GM21526 (cell line): ENCODE results near the gene PRPF19.

Experiments used
- ATAC-seq: cut with Tn5 transposase; IDR thresholded peaks from one replicate; pipeline ENCODE4 v1.9.1; 2021; ENCODE audit warnings: moderate library complexity; ENCODE audit not compliant: unreplicated experiment, low FRiP score

PRPF19 gene

DNA sequence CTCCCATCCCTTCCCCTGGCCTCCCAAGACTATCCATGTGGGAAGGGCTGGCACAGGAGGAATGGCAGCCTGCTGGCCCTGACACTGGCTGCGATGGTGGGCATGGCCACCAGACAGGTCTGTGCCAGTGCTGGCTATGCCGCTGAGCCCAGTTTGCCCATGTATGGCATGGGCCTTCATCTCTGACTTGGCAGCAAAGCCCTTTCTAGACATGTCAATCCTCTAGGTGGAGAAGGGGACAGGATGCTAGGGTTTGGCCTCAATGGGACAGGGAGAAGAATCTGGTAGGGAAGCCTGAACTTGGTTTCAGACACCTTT, 30.3 kb downstream of the PRPF19 start:
- no peak for ATAC-seq

DNA sequence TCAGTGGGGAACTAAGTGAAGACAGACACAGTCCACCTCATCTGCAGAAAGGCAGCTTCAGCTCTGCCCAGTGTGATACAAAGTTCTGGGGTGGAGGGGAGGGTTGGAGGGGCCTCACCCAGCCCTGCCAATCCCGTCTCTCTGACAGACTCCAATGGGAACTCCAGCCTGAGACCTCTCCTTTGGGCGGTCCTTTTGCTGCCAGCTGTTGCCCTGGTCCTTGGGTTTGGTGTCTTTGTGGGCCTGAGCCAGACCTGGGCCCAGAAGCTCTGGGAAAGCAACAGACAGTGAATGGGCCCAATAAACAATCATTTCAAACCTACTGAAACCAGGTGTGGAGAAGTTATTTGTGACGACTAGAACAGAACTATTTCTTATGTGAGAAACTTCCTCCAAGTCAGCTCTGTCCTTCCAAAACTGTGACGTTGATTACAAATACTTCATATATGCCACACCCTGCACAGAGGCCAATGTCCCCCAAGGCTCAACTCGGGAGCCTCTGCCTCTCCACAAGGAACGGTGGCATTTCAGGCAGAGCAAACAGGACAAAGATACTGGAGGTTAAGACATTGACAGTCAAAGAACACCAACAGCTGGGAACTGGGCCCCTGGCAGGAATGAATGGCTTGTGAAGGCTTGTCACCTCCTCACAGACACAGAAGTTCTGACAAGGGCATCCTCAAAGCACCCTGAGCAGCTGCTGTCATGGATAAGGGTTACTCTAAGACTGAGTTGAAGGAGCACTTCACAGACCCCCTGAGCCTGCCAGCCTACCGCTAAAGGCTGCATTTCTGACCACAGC, 30.8 kb downstream of the PRPF19 start:
- no peak for ATAC-seq

DNA sequence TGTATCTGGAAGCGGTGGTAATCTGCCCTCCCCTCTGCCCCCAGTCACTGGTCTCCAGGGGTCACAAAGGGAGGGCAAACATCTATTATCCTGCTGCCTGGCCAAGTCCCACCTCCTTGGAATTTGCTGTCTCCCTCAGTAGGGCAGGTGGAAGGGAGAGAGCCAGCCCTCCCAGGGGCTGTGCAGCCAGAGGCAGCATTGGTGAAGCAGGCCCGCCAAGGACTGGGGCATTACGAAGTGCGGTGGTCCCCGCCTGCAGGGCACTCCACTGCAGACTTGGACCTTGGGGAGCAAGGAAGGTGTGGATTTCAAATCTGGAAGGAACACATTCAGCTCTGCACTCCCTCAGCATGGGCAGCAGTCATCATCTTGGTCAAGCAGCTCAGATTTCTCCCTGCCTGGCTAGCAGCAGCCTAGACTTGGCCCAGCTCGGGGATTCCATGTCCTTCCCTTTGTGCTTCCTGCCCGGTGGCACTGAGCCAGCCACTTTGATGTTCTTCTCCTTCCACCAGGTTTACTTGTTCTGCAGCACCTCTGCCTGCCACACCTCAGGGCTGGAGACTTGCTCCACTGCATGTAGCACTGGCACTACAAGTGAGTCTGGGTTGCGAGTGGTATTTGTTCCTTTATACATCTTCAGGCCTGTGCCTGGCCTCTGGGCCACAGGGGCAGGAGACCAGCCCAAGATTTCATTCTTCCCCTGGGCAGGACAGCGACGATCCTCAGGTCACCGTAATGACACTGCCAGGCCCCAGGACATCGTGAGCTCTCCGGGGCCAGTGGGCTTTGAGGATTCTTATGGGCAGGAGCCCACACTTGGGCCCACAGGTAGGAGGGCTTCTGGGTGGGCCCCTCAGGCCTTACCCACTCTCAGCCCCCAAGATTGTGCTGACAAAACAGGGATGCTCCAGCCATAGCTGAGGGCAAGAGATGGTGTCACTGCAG, 31.7 kb downstream of the PRPF19 start:
- ATAC-seq, result no peak

DNA sequence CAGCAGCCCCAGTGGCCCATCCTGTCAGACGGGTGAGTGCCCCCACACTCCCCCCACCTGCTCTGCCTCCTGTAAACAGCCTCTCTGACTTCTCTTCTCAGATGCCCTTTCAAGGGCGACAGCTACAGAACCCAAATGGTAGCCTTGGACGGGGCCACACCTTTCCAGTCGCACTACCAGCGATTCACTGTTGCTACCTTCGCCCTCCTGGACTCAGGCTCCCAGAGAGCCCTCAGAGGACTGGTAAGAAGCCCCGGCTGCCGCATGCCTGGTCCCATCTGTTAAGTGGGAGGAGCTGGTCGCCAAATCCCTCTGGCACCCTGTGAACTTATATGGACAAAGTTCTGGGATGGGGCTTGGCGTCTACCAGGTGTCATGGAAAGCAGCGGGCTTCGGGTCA, 32.9 kb downstream of the PRPF19 start:
- ATAC-seq, result no peak

DNA sequence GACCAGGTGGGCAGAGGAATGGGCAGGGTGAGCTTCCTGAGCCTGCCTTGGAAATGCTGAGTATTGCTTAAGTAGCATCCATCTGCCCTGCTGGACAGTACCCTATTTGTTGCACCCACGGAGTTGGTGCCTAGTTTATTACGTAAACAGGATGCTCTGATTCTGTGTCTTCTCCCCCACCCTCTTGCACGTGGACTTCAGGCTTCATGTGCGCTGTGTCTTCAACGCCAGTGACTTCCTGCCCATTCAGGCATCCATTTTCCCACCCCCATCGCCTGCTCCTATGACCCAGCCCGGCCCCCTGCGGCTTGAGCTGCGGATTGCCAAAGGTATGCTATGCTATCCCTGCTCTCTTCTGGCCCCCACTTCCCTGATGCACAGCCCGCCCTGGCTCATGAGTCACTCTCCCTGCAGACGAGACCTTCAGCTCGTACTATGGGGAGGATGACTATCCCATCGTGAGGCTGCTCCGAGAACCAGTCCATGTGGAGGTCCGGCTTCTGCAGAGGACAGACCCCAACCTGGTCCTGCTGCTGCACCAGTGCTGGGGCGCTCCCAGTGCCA, 33.3 kb downstream of the PRPF19 start:
- no peak for ATAC-seq

DNA sequence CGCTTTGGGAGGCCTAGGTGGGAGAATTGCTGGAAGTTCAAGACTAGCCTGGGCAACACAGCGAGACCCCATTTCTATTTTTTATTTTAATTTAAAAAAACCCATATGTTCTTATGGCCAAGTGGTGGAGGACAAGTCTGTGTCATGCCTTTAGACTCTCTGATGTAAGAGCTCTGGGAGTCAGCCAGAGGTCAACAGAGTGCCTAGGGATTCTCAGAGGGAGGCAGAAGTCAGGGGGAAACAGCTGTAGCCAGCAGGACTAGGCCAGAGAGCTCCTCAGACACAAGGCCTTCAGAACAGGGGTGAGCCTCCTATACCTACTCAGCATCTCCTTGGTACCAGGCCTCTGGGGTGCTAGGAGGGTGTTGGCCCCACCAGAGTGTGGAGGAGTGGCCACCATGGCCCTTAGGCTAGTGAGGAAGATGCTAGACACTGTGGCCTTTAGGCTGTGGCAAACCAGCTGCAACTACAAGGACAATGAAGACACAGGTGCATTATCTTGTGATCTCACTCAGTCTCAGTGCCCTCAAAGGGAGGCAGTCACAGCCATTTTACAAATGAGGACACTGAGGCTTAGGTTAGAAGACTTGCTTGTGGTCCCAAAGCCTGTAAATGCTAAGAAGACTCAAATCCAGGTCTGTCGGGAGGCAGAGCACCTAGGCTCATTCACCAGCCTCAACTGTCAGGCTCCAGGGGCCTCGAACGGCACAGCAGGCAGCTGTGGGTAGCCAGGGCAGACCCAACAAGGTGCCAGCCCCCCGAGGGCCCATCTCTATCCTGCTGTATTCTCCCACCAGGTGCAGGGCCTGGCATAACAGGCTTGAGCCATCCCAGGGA, 34.0 kb downstream of the PRPF19 start:
- no peak for ATAC-seq

DNA sequence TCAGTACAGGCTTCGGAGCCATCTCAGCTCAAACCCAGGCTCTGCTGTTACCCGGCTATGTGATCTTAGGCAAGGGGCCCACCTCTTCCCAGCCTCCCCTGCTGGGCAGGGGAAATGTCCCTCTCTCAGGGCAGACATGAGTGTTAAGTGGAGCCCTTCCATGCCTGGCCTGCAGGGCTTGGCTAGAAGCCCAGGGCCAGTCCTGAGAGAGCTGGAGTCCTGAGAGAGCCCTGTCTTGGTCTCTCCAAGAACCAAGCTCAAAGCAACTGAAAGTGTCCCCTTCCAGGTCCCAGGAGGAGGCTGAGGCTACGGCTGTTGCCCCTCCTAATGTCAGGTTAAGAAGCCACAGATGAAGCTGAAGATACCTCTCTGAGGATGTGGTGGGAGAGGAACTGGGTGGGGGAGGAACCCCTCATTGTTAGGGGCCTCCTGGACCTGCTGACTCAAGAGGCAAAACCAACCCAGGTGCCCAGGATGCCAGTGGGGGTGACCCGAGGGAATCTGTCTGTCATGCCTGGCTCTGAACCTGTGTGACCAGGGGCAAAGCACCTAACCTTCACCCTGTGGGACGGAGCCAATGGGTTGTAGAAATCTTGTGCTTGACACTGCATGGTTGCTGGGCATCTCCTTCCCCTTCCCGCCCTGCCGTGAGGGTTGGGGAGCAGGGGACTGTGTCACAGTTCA, 34.9 kb downstream of the PRPF19 start:
- ATAC-seq, result no peak

DNA sequence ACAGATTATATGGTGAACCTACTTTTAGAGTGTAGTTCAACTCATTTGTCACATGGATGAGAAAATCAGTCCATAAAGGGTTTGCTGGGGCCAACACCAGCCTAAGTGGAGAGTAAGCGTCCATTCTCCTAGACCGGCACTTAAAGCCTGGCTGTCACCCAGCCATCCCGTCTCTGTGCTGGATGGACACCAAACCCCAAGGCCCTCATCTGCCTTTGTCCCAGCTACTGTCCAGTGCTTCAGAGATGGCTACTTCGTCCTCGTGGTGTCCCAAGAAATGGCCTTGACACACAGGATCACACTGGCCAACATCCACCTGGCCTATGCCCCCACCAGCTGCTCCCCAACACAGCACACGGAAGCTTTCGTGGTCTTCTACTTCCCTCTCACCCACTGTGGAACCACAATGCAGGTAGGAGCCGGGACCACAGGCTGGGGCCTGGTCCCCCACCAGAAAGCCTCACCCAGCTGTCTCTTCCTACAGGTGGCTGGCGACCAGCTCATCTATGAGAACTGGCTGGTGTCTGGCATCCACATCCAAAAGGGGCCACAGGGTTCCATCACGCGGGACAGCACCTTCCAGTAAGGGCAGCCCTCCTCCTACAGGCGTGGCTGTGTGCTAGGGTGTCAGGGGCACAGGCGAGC, 35.5 kb downstream of the PRPF19 start:
- no peak for ATAC-seq

DNA sequence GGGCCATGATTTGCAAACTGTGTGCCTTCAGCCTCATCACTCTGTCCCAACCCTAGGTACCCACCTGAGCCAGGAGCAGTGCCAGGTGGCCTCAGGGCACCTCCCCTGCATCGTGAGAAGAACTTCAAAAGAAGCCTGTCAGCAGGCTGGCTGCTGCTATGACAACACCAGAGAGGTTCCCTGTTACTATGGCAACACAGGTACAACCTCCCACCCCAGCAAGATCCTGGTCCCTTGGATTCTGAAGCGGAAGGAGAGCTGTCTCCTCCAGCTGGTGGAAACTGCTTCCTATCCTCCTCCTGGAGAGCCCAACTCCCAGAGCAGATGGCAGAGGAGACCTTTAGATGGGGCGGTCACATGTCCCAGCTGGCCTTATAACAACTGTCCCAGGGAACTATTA, 36.1 kb downstream of the PRPF19 start:
- no peak for ATAC-seq

DNA sequence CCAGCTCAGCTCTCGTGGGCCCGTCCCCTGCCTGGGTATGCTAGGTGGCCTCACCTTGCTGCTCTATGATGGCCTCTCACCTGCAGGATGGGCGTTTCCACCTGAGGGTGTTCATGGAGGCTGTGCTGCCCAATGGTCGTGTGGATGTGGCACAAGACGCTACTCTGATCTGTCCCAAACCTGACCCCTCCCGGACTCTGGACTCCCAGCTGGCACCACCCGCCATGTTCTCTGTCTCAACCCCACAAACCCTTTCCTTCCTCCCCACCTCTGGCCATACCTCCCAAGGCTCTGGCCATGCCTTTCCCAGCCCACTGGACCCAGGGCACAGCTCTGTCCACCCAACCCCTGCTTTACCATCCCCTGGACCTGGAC, 36.9 kb downstream of the PRPF19 start:
- ATAC-seq, result no peak

DNA sequence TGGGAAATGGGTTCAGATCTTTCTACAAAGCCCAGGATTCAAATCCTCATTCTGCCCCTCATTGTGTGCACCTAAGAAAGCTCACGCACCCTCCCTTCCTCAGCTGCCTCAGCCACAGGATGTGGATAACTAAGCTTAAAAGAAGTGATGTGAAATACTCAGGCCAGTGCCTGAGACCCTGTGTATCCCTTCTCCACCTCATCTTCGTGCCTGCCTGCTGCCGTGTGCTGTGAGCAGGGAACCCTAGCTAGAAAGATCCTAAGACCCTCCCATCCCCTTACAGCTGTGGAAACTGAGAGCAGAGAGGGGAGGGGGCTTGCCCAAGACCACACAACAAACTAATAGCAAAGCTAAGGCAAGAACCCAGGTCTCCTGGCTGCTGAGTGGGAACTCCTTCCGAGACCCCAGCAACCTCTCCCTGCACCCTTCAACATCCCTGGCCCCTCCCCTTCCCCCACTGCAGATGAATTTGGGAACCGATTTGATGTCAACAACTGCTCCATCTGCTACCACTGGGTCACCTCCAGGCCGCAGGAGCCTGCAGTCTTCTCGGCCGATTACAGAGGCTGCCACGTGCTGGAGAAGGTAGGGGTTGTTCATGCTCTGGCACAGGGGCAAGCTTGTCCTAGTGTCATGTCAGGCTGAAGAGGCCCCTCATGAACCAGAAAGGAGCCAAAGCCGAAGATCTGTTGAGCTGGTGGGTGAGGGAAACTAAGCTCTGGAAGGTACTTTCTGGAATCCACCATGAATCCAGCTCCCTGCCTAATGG, 37.5 kb downstream of the PRPF19 start:
- ATAC-seq, result no peak

DNA sequence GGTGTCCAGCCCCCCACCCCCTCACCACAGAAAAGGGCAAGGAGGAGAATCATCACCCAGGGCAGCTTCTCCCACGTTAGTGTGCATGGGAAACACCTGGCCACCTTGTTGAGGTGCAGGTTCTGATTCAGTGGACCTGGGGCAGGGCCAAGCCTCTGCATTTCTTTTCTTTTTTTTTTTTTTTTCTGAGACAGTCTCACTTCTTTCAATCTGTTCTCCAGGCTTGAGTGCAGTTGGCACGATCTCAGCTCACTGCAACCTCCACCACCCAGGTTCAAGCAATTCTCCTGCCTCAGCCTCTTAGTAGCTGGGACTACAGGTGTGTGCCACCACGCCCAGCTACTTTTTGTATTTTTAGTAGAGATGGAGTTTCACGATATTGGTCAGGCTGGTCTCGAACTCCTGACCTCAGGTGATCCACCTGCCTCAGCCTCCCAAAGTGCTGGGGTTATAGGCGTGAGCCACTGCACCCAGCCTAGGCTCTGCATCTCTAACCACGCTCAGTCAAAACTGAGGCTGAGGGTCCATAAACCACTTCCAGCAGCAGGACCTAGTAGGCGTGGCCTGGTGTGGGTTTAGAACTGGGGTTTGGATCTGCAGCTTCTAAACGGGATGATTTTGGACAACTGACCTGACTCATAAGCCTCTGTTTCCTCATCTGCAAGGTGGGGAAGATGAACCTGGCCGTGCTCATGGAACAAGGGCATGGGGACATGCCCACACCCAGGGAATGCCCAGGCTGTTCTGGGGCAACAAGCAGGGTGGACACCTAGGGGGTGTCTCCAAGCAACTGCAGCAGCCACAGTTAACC, 38.3 kb downstream of the PRPF19 start:
- no peak for ATAC-seq

DNA sequence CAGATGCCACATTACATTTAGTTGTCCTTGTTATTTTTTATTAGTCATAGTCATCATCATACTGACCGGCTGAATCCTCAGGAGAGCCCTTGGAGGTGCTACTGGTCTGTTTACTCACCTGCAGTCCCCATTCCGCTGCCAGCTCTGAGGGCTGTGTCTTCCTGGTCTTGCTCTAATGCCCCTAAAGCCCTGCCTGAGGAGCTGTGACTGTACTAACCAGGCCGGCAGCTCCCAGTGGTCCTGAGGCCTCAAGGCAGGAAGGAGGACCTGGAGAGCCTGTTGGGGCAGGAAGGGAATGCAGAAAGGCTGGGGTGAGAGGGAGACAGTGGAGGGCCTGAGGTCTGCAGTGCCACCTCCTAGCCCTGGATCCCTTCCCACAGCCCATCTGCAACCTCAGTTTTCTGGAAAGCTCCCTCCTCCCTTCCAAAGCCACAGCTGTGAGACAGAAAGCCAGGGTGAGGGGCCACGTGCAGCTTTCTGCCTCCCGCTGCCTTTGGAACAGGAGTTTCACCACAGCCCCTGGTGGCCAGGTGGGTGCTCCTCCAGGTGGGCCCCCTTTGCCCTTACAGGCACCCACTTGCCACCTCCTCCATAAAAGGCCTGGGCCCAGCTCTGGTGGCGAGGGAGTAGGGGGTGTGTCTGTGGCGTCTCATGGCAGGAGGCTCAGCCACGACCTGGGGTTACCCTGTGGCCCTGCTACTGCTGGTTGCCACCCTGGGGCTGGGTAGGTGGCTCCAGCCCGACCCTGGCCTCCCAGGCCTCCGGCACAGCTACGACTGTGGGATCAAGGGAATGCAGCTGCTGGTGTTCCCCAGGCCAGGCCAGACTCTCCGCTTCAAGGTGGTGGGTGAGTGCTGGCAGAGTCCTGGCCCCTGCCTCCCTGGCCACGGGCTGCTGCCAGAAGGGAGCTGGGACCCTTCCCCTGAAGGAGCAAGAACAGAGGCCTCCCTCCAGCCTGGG, 39.2 kb downstream of the PRPF19 start, which contains the start of gene ZP1:
TSS of gene ZP1 (plus strand) at position 632 of the 960 bp plus-strand sequence. CDS start at position 652, 20 bp downstream.
- ATAC-seq, result no peak

DNA sequence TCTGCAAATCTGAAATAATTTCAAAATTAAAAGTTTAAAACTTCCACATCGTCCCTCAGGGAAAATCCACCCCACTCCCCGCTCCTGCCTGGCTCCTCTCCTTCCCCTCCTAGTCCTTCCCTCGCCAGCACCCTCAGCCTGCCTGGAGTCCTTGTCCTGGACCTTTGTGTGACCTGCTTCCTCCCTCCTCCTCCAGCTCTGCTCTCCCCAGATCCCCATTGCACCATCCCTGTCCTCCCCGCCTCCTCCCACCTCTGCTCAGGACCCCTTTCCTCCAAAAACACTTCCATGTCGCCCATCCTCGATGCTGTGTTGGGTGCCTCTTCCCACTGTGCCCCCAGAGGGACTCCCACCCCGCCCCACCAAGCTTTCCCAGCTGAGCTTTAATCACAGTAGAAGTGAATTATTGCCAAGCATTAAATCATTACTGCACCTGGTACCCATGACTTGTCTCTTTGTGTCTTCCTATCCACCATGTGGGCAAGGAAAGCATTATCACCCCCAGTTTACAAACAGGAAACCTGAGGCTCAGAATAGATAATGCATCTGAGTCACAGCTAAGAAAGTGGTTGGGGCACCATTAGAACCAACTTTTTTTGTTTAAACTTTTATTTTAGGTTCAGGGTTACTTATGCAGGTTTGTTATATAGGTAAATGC, 41.4 kb downstream of the PRPF19 start:
- ATAC-seq, result no peak

DNA sequence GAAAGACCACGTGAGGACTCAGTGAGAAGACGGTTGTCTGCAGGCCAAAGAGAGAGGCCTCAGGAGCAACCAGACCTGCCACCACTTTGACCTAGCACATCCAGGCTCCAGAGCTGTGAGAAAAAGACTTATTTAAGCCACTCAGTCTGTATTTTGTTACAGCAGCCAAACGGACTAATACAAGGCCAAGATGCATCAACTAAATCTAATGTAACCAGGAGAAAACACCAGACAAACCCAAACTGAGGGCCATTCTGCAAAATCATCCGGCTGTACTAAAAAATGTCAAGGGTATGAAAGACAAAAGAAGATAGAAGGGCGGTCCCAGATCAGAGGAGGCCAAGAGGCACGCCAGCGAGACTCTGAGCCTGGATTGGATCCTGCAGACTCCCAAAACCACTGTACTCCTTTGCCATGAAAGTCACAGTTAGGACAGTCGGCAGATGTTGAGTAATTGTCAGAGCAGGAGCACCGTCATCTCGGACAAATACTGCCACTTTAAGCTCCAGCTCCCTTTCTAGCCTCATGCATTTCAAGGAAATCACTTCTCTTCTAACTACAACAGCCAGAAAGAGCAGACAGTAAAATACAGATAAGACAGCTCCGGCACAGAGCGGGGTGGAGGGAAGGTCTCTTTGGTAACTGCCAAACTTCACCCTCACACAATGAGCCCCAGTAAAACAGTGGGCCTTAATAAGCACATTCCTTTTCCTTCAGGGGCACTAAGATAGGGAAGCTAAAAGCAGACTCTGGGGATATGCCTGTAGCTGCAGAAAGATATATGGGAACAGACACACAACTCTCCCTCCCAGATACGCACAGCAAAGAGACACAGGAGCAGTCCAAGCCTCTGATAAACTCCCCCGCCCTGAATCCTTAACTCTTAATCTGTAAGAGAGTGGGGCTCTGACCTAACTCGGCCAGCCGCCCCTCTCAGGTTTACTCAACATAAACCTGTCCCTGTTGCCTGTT, 42.5 kb downstream of the PRPF19 start:
- ATAC-seq, result no peak
